Activated T-helper 1 cell treated with Interleukin-2 at 50 U/mL for 16 hours (primary cell): ENCODE results near the gene CPHXL2.

Source experiments
- DNase-seq: peaks from one replicate; pipeline ENCODE4 v3.0.0-alpha.2; 2020; ENCODE audit warnings: low read depth

Gene CPHXL2

GRCh38 chr16:75676909-75677308 lies at the start of gene CPHXL2:
TSS of gene CPHXL2 (minus strand) at chr16:75677009. CDS start at chr16:75676999, 10 bp downstream.
- DNase-seq: no peak

DNA sequence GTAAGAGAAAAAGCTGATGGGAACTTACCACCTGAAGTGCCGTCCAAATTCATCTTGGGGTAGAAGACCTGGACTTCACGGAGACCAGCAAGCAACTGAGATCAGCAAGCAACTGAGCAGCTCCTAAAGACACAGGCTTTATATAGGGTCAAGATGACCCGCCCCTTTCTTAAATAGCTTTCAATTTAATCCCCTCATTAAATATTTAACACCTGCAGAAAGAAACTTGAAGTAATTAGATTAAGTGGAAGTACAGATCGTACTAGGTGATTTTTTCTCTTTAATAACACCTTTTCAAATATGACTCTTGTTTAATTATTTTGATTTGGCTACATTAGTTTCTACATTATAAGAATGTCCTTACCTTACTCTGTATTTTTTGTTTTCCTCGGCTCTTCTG lies 49.6 kb upstream of the CPHXL2 start, which contains the start of gene CPHXL:
Gene CPHXL, minus strand, starts transcription at position 101 of the 400 bp plus-strand sequence. Its CDS starts 48 bp downstream, at position 53.
- DNase-seq: no peak

- no peak for DNase-seq
Measured at GRCh38 chr16:75718452-75718851, 41.6 kb upstream of the CPHXL2 start.

GRCh38 chr16:75714661-75715060 lies 37.9 kb upstream of the CPHXL2 start:
- DNase-seq: no peak

- no peak for DNase-seq
Measured at GRCh38 chr16:75710344-75710743, 33.5 kb upstream of the CPHXL2 start.

GRCh38 chr16:75703306-75703705 lies 26.5 kb upstream of the CPHXL2 start:
- DNase-seq: no peak

GRCh38 chr16:75702242-75702641 lies 25.4 kb upstream of the CPHXL2 start:
- no peak for DNase-seq

GRCh38 chr16:75701361-75701760 lies 24.6 kb upstream of the CPHXL2 start, which contains the start of gene DUXB:
TSS of gene DUXB (minus strand) at chr16:75701461. CDS start at chr16:75701418, 43 bp downstream.
- no peak for DNase-seq

DNA sequence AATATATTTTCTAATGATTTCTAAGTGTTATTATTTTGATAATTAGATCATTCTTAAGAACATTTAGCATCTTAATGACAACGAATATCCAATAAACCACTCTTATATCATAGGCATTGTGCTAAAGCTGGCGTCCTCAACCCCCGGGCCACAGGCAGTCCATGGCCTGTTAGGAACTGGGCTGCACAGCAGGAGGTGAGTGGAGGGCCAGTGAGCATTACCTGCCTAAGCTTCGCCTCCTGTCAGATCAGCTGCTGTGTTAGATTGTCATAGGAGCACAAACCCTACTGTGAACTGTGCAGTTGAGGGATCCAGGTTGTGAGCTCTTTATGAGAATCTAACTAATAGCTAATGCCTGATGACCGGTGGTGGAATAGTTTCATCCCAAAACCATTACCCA lies 20.8 kb upstream of the CPHXL2 start:
- no peak for DNase-seq

DNA sequence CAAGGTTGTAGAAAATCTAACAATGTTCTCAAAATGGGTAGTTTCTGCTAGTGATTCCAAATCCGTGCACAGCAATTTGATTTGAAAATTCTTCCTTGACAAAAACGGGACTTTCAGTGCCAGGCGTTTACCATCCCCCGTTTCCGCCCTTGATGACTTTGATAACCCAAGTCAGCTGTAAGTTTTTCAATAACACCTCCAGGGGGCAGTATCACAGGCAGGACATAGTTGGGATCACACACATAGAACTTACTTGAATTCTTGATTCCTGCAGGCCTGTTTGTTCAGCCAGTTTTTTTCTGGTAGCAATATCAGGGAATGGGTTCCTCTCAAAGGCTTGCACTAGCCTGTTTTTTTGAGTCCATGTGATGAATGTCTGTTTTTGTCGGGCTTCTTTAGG lies 18.9 kb upstream of the CPHXL2 start:
- no peak for DNase-seq

DNA sequence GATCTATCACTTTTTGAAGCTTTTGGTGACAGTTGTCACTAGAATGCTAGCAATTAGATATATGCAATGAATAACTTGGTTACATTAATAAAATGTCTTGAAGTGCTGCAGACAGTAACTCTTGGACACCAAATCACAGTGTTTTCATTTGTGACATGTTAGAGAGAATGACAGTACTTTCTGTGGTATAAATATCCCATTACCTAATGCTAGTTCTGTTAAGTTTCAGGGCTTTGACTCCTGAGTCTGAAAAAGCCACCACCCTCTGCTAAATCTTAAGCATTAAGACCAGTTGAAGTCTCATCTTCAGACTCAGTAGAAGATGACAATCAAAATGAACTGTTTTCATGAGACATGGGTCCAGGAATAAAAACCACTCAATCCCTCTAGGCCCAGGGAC lies 10.6 kb upstream of the CPHXL2 start:
- DNase-seq: no peak

- DNase-seq: no peak
Measured at GRCh38 chr16:75682308-75682707, 5.5 kb upstream of the CPHXL2 start.

- DNase-seq: no peak
Measured at GRCh38 chr16:75679366-75679765, 2.6 kb upstream of the CPHXL2 start.

GRCh38 chr16:75667503-75667902 lies 9.3 kb downstream of the CPHXL2 start:
- no peak for DNase-seq

- DNase-seq: no peak
Measured at GRCh38 chr16:75660726-75661302, 16.0 kb downstream of the CPHXL2 start.

DNA sequence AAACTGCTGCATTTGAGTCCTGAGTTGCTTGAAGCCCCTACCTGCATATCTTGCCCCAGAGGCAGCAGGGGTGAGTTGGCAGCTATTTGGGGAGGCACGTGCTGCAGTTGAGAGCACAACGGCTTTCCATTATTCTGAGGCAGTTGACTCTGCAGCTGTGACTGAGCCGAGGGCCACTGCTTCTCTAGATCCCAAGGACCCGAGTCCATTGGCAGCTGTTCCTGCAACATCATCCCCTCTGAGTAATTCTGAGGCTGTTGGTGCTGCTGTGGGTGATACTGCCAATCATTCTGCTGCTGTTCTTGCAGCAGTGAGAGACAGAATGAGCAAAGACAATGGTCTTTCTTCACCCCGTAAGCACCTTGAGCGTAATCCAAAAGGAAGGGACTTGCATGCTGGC lies 16.5 kb downstream of the CPHXL2 start:
- DNase-seq: no peak

DNA sequence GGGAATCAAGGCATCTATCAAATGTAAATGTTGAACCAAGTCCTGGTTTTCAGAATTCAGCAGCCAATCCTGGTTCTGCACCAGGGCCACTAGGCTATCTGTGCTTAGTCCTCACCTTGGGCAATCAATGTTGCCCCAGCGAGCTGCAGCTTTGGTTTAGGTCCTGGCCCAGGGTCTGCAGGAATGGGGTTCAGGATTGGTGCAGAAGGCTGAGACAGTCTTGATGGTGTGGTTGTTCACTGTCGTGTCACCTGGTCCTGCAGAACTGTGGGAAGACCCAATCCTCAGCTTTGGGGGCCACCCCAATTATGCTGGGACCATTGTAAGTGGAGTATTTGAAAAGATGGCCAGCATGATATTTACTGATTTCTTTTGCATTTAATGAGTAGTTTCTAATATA lies 18.6 kb downstream of the CPHXL2 start:
- DNase-seq: no peak

- DNase-seq: no peak
Measured at GRCh38 chr16:75653922-75654321, 22.9 kb downstream of the CPHXL2 start.

- peak; percentile 74 for DNase-seq
Measured at GRCh38 chr16:75648265-75649076, 28.3 kb downstream of the CPHXL2 start.

DNA sequence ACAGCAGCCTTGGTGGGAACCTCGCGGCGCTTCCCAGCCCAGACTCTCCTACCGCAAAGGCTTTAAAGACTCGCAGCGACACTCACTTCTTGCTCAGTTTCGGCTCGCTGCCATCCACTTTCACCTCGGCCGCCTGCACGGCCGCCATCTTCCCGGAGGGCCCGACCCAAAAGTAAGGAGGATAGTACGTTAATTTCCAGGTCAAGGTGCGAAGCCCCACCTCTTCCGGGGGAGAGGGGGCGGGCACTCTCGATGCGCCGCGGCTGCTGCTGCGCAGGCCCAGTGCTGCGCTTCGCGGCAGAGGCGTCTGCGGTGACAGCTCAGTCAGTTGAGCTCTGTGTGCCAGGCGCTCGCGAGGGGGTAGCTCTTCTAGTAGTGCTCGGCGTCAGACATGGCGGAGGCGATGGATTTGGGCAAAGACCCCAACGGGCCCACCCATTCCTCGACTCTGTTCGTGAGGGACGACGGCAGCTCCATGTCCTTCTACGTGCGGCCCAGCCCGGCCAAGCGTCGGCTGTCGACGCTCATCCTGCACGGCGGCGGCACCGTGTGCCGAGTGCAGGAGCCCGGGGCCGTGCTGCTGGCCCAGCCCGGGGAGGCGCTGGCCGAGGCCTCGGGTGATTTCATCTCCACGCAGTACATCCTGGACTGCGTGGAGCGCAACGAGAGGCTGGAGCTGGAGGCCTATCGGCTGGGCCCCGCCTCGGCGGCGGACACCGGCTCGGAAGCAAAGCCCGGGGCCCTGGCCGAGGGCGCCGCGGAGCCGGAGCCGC lies 29.1 kb downstream of the CPHXL2 start, which contains the start of the genes KARS1 and TERF2IP:
Gene KARS1, minus strand, starts transcription at position 174 of the 773 bp plus-strand sequence. Its CDS starts 26 bp downstream, at position 148.
Gene TERF2IP, plus strand, starts transcription at position 282 of the 773 bp plus-strand sequence. Its CDS starts 110 bp downstream, at position 392.
- peak; percentile 95 for DNase-seq

DNA sequence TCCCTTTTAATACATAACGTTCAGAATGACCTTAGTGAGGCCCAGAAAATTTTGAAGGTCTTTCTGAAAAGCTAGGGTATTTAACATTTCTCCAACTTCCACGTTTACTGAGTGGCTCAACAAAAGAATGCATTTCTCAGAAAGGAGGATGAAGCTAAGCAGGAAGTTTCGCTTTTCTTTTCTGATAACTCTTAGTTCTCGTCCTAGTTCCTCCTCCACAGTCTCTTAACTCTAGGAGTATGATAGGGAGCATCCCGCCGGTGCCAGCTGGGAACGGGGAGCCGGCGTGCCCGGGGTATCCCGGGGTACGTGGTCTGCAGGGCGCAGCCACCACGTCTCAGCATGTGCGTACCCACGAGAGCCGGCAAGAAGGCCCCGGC lies 29.7 kb downstream of the CPHXL2 start:
- DNase-seq: no peak

- no peak for DNase-seq
Measured at GRCh38 chr16:75644240-75645012, 32.4 kb downstream of the CPHXL2 start.
